HPDE6-E6E7 (cell line): ENCODE measurements around the gene CNPY1.
"Not testable (repeated sequence)": the region's sequence is repeated elsewhere in the genome, so short reads cannot be mapped to it uniquely, and the experiment has no call there.

Experiments used
- DNase-seq: peaks from one replicate; pipeline ENCODE4 v3.0.0; 2011; ENCODE audit warnings: missing footprints; ENCODE audit errors: extremely low spot score

Gene CNPY1

GRCh38 chr7:155578016-155578415 lies 31.7 kb upstream of the CNPY1 start:
- DNase-seq: no peak

GRCh38 chr7:155577509-155577905 lies 31.1 kb upstream of the CNPY1 start:
- DNase-seq: no peak

GRCh38 chr7:155576900-155577508 lies 30.6 kb upstream of the CNPY1 start:
- no peak for DNase-seq

- DNase-seq: no peak
Observed at GRCh38 chr7:155576416-155576815, 30.1 kb upstream of the CNPY1 start.

- no peak for DNase-seq
Observed at GRCh38 chr7:155574556-155575290, 28.4 kb upstream of the CNPY1 start.

GRCh38 chr7:155571581-155572345 lies 25.4 kb upstream of the CNPY1 start:
- no peak for DNase-seq

- DNase-seq: no peak
Observed at GRCh38 chr7:155570991-155571390, 24.6 kb upstream of the CNPY1 start.

- no peak for DNase-seq
Observed at GRCh38 chr7:155570171-155570958, 24.0 kb upstream of the CNPY1 start.

GRCh38 chr7:155569681-155570080 lies 23.3 kb upstream of the CNPY1 start:
- no peak for DNase-seq

GRCh38 chr7:155568842-155569494 lies 22.6 kb upstream of the CNPY1 start:
- no peak for DNase-seq

GRCh38 chr7:155568333-155568660 lies 21.9 kb upstream of the CNPY1 start:
- no peak for DNase-seq

GRCh38 chr7:155567646-155568332 lies 21.4 kb upstream of the CNPY1 start:
- no peak for DNase-seq

- no peak for DNase-seq
Observed at GRCh38 chr7:155566011-155566836, 19.9 kb upstream of the CNPY1 start.

GRCh38 chr7:155565596-155565995 lies 19.2 kb upstream of the CNPY1 start:
- DNase-seq: no peak

GRCh38 chr7:155562976-155563375 lies 16.6 kb upstream of the CNPY1 start:
- DNase-seq: not testable (repeated sequence)

GRCh38 chr7:155562106-155562505 lies 15.7 kb upstream of the CNPY1 start:
- DNase-seq: no peak

GRCh38 chr7:155560982-155561686 lies 14.8 kb upstream of the CNPY1 start:
- peak; percentile 49 for DNase-seq

GRCh38 chr7:155560196-155560885 lies 14.0 kb upstream of the CNPY1 start:
- no peak for DNase-seq
